Activated CD4-positive, alpha-beta T cell treated with anti-CD3 and anti-CD28 coated beads, Interleukin-2, amount 50 U/mL, for 4 hours (primary cell): Measurements from ENCODE around the gene SSTR5.
"Not testable (repeated sequence)": the region's sequence is repeated elsewhere in the genome, so short reads cannot be mapped to it uniquely, and the experiment has no call there.

ENCODE experiments used
- DNase-seq, 2 experiments: peaks; one replicate each; pipeline ENCODE4 v3.0.0-alpha.2; 2020

Gene SSTR5

DNA sequence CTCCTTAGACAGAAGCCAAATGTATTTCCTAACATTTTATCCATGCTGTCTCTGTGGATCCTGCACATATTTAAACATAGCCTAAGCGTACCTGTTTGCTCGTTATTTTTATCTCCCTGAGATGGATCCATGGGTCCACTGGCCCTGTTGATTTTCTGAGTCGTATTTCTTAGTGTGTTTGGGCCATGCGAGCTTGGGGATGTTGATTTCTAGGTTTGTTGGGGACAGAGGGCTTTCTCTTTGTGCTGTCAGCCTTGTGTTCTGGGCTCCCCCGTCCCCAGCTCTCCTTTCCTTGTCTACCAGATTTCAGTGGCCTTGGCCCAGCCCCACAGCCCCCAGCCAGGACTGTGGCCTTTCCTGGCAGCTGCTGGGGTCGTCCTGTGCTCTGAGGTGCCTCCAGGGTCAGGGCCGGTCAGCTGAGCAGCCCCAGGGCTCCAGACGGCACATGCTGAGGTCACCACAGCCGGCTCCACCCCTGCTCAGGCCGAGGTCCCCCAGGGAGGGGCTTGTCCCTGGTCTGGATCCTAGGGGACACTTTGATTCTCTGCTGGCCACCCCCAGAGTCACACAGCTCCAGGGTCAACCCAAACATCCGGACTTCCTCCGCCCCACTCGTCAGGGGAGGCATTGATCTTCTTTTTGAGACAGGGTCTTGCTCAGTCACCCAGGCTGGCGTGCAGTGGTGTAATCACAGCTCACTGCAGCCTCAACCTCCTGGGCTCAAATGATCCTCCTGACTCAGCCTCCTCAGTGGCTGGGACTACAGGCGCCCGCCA lies 4.4 kb downstream of the SSTR5 start:
- DNase-seq = no peak

DNA sequence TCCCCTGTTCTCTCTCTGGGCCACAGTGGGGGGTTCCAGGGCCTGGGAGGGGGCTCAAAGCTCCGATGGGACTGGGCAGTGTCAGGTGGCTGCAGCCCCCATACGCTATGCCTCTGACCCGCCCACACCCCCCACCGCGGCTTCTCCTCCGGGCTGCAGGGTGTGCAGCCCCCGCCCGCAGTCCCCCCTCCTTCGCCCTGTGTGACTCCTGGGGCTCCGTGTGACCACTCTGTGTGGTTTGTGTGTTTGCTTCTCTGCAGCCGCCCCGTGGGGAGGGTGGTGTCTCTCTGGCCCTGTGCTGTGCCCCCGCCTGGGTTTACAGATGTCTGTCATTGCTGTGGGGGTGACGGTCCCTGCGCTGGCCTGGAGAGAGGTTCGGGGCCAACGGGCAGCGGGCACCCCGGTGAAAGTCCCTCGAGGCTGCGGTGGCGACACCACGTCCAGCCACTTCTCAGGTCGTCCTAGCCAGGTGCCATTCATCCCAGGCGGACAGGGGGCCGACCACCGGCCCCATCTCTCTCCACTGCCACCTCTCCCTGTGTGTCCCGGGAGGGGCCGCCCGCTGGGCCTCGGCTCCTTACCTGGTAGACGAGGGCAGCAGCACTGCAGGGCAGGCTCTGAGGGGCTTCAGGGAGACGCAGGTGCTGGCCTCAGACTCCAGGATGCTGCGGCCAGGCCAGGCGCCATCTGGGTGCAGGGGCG lies 5.5 kb downstream of the SSTR5 start:
- no peak for DNase-seq

DNA sequence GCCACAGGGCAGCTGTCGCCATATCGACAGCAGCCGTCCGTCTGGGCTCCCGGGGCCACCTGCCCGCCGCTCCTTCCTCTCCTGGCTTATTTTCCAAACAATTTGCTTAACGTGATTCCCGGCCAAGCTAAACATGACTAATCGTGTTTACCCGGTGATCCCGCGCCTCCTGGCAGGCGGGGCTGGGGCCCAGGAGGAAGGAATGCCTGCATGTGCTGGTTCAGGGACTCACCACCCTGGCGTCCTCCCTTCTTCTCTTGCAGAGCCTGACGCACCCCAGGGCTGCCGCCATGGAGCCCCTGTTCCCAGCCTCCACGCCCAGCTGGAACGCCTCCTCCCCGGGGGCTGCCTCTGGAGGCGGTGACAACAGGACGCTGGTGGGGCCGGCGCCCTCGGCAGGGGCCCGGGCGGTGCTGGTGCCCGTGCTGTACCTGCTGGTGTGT lies 6.1 kb downstream of the SSTR5 start:
- DNase-seq = no peak

DNA sequence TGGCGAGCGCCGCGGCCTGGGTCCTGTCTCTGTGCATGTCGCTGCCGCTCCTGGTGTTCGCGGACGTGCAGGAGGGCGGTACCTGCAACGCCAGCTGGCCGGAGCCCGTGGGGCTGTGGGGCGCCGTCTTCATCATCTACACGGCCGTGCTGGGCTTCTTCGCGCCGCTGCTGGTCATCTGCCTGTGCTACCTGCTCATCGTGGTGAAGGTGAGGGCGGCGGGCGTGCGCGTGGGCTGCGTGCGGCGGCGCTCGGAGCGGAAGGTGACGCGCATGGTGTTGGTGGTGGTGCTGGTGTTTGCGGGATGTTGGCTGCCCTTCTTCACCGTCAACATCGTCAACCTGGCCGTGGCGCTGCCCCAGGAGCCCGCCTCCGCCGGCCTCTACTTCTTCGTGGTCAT lies 6.8 kb downstream of the SSTR5 start:
- DNase-seq = no peak

DNA sequence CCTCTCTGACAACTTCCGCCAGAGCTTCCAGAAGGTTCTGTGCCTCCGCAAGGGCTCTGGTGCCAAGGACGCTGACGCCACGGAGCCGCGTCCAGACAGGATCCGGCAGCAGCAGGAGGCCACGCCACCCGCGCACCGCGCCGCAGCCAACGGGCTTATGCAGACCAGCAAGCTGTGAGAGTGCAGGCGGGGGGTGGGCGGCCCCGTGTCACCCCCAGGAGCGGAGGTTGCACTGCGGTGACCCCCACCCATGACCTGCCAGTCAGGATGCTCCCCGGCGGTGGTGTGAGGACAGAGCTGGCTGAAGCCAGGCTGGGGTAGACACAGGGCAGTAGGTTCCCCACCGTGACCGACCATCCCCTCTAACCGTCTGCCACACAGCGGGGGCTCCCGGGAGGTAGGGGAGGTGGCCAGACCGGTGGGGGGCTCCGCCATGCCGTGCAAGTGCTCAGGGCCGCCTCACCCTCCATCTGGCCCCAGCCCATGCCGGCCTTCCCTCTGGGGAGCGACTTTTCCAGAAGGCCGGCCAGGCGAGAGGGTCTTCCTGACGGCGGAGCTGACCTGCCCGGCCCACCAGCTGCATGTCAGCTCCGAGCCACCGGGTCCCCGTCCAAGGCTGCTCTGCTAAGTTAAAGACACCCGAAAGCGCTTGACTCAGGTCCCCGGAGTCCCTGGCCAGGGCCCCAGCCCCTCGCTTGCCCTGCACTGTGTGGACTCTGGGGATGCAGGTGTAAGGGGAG lies 7.4 kb downstream of the SSTR5 start:
- no peak for DNase-seq

DNA sequence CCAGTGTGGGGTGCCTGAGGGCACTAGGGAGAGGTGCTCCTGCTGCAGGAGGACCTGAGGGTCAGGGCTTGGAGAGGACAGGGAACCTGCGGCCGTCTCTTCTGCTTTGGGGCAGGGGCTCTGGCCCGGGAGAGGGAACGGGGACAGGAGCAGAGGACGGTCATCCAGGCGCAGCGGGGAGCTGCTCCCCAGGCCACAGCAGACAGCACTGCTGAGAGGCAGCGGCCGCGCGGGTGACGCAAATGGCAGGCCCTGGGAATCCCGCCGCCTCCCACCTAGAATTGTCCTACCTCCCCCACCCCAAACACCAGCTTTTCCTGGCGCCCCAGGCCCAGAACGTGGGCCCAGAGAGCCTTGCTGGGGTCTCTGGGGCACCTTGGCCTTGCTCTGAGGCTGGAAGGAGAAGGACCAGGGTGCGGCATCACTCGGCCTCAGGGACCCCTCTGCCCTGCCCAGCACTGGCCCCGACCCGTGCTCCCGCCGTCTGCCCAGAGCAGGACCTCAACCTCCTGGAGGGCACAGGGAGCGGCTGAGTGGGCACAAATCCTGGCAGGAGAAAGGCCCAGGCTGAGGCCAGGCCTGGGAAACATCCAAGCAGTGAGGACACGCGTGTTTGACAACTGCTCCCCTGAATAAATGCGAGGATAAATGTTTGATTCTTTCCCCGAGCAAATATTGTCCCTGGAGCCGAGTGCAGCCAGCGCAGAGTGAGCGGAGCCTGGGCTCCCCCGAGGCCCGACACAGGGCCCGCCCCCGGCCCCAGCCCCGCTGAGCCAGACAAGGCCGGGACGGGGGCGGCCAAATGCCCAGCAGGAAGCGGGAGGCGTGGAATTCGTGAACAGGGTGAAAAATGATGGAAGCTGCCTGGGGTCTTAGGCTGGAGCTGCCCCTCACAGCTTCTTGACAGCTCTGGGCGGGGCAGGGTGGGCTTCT lies 8.5 kb downstream of the SSTR5 start:
- DNase-seq = no peak

DNA sequence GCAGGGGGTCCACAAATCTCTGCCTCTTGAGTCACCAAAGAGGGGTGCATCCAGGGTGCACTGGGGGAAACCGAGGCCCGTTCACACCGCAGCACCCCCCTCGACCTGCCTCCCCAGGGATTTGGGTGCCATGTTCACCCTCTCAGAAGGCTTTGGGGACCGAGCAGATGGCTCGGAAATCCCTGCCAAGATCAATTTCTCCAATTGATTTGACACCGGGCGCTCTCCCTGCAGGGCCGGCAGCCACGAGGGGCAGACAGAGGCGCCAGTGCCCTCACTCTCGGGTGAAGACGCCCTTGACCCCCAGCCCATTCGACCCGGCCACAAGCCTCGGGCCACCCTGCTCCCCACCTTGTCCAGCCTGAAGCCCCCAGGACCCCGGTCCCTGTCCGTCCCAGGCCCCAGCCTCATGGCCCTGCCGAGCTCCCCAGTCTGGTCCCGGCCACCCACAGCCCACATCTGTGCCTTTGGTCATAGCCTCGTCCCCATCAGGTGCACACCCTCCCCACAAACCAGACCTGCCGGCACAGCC lies 9.3 kb downstream of the SSTR5 start:
- DNase-seq = no peak

DNA sequence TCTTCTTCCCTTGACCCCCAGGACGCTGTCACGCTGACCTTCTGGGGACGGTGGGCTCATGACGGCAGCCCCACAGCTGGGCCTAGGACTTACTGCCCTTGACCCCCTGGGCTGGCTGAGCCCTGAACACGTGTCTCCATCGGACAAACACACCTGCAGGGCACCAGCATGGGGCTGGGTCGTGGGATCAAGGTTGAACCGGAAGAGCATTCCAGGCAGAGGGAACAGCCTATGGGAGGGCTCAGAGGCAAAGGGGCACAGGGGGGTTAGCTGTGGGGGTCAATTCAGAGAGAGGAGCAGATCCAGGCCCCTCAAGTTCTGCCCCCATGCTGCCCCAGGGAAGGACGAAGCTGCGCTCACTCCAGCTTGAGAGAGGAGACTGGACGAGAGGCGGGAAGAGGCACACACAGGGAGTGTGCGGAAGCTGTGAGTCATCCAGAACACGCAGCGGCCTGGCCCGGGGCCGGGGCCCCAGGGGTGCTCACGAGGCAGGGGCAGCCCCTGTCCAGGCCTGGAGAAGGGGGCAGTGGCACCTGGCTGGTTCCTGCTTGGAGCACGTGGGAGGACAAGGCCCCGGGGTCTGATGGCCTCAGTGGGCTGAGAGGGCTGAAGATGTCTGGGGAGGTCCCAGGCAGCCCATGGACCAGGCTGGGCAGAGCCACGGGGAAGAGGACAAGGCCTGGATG lies 9.9 kb downstream of the SSTR5 start:
- no peak for DNase-seq

DNA sequence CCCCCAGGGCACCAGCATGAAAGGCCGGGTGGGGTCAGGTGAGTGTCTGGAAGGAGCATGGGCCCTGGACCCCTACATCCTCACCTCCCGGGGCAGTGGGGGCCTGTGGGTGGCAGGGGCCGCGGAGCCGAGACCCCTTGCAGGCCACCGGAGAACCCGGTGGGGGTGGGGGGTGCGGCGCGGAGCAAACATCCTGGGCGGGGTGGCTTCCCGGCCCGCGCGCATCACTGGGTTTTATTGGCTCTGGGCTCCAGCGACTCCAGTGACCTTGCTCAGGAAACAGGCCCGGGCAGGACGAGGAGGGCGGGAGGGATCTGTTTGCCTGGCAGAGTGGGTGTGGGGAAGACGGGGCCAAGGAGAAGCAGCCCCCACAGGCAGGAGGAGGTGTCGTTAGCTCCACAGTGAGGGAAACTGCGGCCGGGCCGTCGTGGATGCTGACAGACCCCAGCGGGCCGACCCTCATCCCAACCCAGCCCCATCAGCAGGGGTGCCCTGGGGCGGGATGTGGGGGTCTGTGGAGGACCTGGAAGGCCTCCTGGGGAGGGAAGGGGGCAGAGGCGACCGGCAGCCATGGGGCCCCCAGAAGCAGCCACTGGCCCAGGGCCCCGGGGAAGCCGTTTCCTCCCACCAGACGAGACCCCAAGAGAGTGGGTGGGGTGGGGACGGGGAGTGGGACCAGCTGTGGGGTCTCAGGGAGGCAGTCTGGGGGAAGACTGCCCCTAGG lies 10.6 kb downstream of the SSTR5 start:
- DNase-seq = no peak

DNA sequence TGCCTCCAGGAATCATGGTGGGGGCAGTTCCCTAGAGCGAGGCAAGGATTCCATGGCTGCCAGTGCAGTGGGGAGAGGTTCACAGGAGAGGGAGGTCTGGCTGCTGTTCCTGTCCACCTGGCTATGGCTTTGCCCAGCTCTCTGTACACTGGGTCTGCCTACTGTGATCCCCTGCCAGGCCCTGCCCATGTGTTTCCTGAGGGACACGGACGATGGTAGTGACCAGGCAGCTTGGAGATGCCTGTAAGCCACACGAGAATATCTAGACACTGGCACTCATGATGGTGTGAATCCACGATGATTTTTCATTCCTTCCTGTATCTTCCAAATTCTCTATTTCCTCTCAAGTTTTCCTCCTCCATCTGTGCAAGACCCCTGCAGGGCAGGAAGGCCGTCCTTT lies 12.4 kb downstream of the SSTR5 start:
- no peak for DNase-seq

DNA sequence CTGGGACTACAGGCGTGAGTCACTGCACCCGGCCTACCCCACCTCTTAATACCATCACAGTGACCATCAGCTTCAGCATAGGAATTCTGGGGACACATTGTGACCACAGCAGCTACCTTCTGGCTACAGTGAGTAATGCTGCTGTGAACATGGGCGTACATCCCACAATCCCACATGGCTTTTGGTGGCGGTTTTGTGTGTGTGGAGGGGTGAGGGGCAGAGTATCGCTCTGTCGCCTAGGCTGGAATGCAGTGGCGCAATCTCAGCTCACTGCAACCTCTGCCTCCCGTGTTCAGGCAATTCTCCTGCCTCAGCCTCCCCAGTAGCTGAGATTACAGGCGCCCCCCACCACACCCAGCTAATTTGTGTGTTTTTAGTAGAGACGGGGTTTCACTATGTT lies 13.9 kb downstream of the SSTR5 start:
- DNase-seq = not testable (repeated sequence)

DNA sequence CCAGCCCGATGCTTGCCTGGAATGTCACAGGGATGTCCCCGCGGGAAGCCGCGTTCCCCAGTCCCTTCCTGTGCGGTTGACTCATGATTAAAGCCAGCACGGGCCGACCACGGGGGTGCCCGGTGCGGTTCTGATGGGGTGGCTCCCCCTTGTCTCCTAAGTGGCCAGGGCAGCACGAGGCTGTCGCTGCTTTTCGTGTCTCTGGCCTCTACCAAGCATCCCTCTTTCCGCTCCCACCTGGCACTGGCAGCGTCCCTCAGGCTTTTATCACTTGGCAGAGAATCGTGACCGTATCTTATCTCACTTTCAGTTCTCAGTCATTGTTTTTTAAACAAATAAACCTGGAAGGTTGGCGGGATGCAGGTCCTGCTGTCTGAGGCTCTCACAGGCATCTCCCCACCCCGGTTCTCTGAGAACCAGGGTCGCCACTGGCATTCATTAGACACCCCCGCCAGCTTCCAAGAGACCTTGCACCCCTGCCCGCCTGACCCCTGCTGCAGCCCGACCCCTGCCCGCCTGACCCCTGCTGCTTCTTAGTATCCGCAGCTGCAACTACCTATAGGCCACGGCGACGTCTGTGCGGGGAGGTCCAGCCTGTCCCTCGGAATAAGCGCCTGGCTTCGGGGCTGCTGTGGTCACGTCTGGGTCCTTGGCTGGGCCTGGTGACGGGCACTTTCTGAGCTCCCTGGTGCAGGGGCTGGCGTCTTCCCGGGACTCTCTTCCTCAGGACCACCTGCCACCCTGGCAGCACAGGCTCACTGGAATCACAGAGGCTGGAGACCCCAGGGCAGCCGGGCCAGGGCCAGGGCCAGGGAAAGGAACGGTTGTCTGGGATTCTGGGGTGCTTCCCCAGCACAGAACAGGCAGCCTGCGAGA lies 16.0 kb downstream of the SSTR5 start:
- DNase-seq = no peak

DNA sequence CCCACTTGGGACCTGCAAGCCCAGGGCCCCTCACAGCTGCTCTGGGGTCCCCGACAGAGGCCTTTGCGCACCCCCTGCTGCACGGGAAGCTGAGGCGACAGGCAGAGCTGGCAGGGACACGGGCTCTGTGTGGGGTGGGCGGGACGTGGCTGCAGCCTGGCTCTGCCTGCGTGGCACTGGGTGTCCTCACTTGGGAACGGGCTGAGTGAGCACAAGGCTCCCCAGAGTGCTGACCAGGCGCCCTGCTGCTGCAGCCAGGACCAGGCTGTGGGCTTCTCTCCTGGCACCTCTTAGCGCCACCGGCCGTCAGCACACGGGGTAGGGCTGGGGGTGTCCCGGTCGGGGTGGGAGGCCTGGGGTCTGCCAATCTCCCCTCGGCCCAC lies 16.9 kb downstream of the SSTR5 start:
- DNase-seq = no peak

DNA sequence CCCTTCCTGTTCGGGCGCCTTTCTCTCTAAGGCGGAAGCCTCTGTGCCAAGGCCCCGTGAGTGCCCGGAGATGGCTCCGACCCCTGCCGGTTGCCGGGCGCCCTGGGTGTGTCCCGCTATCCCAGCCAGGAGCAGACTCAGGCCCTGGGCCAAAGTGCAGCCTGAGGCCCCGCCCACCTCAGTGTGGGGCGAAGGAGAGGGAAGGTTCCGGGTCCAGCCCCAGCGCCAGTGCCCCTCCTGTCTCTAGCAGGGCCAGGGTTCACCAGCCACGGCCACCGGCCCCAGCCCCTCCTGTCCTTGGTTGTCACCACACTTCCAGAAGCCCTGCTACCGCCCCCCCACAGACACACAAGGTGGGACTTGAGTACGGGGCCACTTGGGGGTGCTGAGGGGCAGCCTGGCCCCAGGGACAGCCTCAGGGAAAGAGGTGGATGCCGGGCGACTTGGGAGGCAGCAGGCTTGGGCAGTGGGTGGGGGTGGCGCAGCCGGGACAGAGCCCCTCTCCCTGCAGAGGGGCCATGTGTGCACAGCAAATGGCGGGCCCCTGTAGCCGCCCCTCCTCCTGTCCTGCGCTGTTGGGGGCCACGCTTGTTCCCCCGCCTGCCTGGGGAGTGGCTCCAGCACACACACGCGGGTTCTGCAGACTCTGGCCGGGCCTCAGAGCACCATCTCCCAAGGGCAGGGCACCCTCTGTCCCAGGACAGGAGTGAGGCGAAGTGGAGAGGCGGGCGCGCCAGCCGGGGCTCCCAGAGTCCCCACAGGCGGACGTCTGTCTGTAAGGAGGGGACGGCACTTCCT lies 17.5 kb downstream of the SSTR5 start:
- no peak for DNase-seq

DNA sequence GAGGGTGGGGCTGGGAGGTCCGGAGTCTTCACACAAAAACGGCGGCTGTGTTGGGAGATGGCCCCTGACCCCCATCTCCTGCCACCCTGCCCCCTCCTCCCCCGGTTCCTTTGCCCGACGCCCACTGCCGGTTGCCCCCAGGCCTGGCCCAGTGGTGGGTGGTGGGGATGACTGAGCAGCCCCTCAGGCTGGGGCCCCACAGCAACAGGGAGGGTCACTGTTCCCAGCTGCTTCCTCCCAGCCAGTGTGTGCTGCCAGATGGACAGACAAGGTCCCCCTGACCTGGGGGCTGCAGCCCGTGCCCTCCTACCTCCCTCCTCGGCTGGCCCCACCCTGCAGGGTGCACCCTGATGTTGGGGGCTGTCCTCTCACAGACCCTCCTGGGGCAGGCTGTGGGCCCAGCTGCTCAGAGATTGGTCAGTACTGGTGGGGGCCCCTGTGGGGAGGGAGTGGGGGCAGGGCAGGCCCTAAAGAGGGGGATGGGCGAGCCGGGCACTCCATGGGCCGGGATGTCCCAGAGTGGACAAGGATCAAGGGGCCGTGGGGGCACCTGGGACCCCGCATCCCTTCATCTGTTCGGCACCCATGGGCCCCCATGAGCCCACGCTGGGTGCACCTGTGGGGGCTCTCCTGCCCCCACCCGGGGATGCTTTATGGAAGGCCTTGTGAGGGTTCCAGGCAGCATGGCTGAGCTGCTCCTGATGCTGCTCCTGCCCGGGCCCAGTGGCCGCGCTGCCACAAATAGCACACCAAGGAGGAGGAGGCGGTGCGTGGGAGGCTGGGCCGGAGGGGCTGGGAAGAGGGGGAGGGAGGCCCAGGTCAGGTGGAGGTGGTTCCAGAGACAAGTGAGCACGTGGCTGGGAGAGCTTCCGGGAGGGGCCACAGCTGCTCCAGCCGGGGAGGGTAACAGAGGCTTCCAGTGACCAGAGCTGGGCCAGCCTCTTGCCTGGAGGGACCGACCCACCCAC lies 18.4 kb downstream of the SSTR5 start:
- DNase-seq = no peak

DNA sequence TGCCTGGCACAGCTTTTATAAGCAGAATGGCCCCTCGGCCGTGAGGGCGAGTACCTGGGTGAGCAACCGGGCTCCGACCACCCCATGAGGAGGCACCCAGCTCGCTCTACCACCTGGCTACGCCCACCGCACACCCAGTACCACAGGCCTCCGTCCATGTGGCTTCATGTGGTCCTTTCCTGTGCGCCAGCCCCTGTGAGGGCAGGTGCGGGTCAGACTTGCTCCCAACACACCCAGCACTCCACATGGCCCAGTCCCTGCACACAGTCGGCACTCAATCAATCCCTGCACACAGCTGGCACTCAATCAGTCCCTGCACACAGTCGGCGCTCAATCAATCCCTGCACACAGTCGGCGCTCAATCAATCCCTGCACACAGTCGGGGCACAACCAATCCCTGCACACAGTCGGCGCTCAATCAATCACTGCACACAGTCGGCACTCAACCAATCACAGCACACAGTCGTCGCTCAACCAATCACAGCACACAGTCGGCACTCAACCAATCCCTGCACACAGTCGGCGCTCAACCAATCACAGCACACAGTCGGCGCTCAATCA lies 19.5 kb downstream of the SSTR5 start:
- no peak for DNase-seq

DNA sequence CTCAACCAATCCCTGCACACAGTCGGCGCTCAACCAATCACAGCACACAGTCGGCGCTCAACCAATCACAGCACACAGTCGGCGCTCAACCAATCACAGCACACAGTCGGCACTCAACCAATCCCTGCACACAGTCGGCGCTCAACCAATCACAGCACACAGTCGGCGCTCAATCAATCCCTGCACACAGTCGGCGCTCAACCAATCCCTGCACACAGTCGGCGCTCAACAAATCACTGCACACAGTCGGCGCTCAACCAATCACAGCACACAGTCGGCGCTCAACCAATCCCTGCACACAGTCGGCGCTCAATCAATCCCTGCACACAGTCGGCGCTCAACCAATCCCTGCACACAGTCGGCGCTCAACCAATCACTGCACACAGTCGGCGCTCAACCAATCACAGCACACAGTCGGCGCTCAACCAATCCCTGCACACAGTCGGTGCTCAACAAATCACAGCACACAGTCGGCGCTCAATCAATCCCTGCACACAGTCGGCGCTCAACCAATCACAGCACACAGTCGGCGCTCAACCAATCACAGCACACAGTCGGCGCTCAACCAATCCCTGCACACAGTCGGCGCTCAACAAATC lies 20.2 kb downstream of the SSTR5 start:
- not testable (repeated sequence) for DNase-seq
